Keratinocyte (primary cell): ENCODE measurements around the gene CDK14. TPM values are rescaled to one million over a fixed set of nuclear protein-coding genes. Genes with fewer than 3 reads are reported as not detected.

Experiments
- DNase-seq: peaks from one replicate; pipeline ENCODE4 v3.0.0-alpha.2; 2011; ENCODE audit warnings: low read depth, missing footprints, low spot score
- FAIRE-seq: peaks from 2 replicates; lab custom pipeline; 2011; peaks lifted over from hg19 to GRCh38; lab: Jason Lieb, UNC
- H2AFZ ChIP-seq: 2 replicates; pipeline ENCODE4 v1.6.0; 2012; ENCODE audit warnings: low read length, control low read depth, inconsistent platforms; ENCODE audit not compliant: control insufficient read depth
- H3K27ac ChIP-seq: 2 replicates; pipeline ENCODE4 v1.5.1; 2011; ENCODE audit warnings: low read length; ENCODE audit not compliant: control insufficient read depth, insufficient read depth
- H3K27me3 ChIP-seq: 3 replicates; pipeline ENCODE4 v1.6.0; 2011; ENCODE audit warnings: low read length; ENCODE audit not compliant: control insufficient read depth, insufficient read depth; ENCODE audit errors: extremely low read depth
- H3K36me3 ChIP-seq, 2 experiments: 2 replicates in 1 of 2; 3 replicates in 1 of 2; pipeline ENCODE4 v1.5.1; 2011; ENCODE audit warnings: low read length in 2 of 2, mild to moderate bottlenecking in 1 of 2; ENCODE audit not compliant: control insufficient read depth in 2 of 2, insufficient read depth in 2 of 2; ENCODE audit errors: extremely low read depth in 1 of 2
- H3K4me1 ChIP-seq: 3 replicates; pipeline ENCODE4 v1.5.1; 2011; ENCODE audit warnings: low read length; ENCODE audit not compliant: control insufficient read depth, insufficient read depth; ENCODE audit errors: extremely low read depth
- H3K4me2 ChIP-seq: 3 replicates; pipeline ENCODE4 v1.6.0; 2011; ENCODE audit warnings: low read depth, low read length; ENCODE audit not compliant: control insufficient read depth, insufficient read depth; ENCODE audit errors: extremely low read depth
- H3K4me3 ChIP-seq, 3 experiments: fragments of 200-600 bp in 1 of 3; sonication (generic) in 1 of 3; 2 replicates in 2 of 3; 3 replicates in 1 of 3; pipeline ENCODE4 v1.5.1; 2011 to 2016; ENCODE audit warnings: low read length in 3 of 3, mild to moderate bottlenecking in 3 of 3, control low read depth in 2 of 3, inconsistent platforms in 1 of 3, low read depth in 1 of 3, mixed read lengths in 1 of 3, mixed run types in 1 of 3, moderate library complexity in 1 of 3; ENCODE audit not compliant: control insufficient read depth in 2 of 3, insufficient read depth in 2 of 3; ENCODE audit errors: extremely low read depth in 1 of 3
- H3K79me2 ChIP-seq: 2 replicates; pipeline ENCODE4 v1.6.0; 2012; ENCODE audit warnings: low read length; ENCODE audit not compliant: control insufficient read depth, insufficient read depth
- H3K9ac ChIP-seq: 3 replicates; pipeline ENCODE4 v1.6.0; 2011; ENCODE audit warnings: low read length; ENCODE audit not compliant: control insufficient read depth, insufficient read depth; ENCODE audit errors: extremely low read depth
- H3K9me1 ChIP-seq: 3 replicates; pipeline ENCODE4 v1.6.0; 2011; ENCODE audit warnings: low read length; ENCODE audit not compliant: control insufficient read depth, insufficient read depth; ENCODE audit errors: extremely low read depth
- H3K9me3 ChIP-seq: 2 replicates; pipeline ENCODE4 v1.5.1; 2012; ENCODE audit warnings: low read depth, low read length; ENCODE audit not compliant: control insufficient read depth
- H4K20me1 ChIP-seq: 3 replicates; pipeline ENCODE4 v1.6.0; 2011; ENCODE audit warnings: low read length; ENCODE audit not compliant: control insufficient read depth, insufficient read depth; ENCODE audit errors: extremely low read depth
- EZH2 ChIP-seq: IDR thresholded peaks from one replicate; pipeline ENCODE4 v1.6.1; 2012; ENCODE audit warnings: inconsistent platforms, mild to moderate bottlenecking, low read length, moderate library complexity
- dilution Hi-C: fragments of 300-500 bp; cut with MboI; formaldehyde crosslinking; loops from one replicate; pipeline ENCODE4 v1.7.0; 2020; ENCODE audit warnings: low sequenced_read_pairs; ENCODE audit not compliant: extremely low pct_ligation_motif_present
- polyA plus RNA-seq, 5 experiments: library from polyadenylated mRNA; depleted of rRNA in 3 of 5; stranded (reverse) in 3 of 5; stranded (forward) in 1 of 5; unstranded in 1 of 5; fragments of >200 nt; gene quantifications; 1 replicate in 1 of 5; 2 replicates in 3 of 5; 3 replicates in 1 of 5; pipeline versions ENCODE4 v1.2.1 to v1.2.3, GENCODE V29; 2011 to 2012; ENCODE audit warnings: missing spikeins in 2 of 5, low read depth in 1 of 5, low replicate concordance in 1 of 5
- TF ChIP-seq, protein P1 (sequence below), 3 experiments: IDR thresholded peaks in 1 of 3; conservative IDR thresholded peaks in 1 of 3; optimal IDR thresholded peaks in 1 of 3; 2 replicates in 2 of 3; 3 replicates in 1 of 3; pipeline versions ENCODE3 to v1.5.1; 2011; ENCODE audit warnings: low read length in 3 of 3, mild to moderate bottlenecking in 3 of 3, moderate library complexity in 2 of 3, control low read depth in 1 of 3, inconsistent platforms in 1 of 3; ENCODE audit not compliant: insufficient read depth in 2 of 3; ENCODE audit errors: extremely low read depth in 1 of 3

CDK14 gene
- polyA plus RNA-seq, 1 donor (not counting 4 experiments of a cell fraction or from before 2014, with no cell fraction given), result 4.0 TPM

- no peaks in the 10 kb centered on the region for H3K27me3 ChIP-seq
- H3K79me2 ChIP-seq, result no peaks in the 10 kb centered on the region
- no peak overlapping the region for H3K9ac ChIP-seq
- DNase-seq (no peak), FAIRE-seq (no peak)
- no peak for TF ChIP-seq EZH2
- TF ChIP-seq, protein P1, sequence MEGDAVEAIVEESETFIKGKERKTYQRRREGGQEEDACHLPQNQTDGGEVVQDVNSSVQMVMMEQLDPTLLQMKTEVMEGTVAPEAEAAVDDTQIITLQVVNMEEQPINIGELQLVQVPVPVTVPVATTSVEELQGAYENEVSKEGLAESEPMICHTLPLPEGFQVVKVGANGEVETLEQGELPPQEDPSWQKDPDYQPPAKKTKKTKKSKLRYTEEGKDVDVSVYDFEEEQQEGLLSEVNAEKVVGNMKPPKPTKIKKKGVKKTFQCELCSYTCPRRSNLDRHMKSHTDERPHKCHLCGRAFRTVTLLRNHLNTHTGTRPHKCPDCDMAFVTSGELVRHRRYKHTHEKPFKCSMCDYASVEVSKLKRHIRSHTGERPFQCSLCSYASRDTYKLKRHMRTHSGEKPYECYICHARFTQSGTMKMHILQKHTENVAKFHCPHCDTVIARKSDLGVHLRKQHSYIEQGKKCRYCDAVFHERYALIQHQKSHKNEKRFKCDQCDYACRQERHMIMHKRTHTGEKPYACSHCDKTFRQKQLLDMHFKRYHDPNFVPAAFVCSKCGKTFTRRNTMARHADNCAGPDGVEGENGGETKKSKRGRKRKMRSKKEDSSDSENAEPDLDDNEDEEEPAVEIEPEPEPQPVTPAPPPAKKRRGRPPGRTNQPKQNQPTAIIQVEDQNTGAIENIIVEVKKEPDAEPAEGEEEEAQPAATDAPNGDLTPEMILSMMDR (optimal IDR thresholded peaks at IDR 0.05 in 1 of 3, IDR thresholded peaks at IDR 0.05 in 1 of 3, conservative IDR thresholded peaks at IDR 0.05 in 1 of 3; ENCODE audit: extremely low read depth in 1 of 3, insufficient read depth in 2 of 3, low read length in 3 of 3), result no peak
- H2AFZ ChIP-seq, result no peak overlapping the region
- no peaks in the 10 kb centered on the region for H3K9me3 ChIP-seq
- no peaks in the 10 kb centered on the region for H3K9me1 ChIP-seq
- no peak overlapping the region for H3K27ac ChIP-seq
- no peaks in the 10 kb centered on the region for H3K4me1 ChIP-seq
- no peaks in the 10 kb centered on the region for H4K20me1 ChIP-seq
- no peak overlapping the region for H3K4me3 ChIP-seq
- dilution Hi-C loops, result no loop called here
- H3K4me2 ChIP-seq, result no peak overlapping the region
- H3K36me3 ChIP-seq, result no peaks in the 10 kb centered on the region
Observed at GRCh38 chr7:90686146-90686545, 90.0 kb downstream of the CDK14 start.

DNA sequence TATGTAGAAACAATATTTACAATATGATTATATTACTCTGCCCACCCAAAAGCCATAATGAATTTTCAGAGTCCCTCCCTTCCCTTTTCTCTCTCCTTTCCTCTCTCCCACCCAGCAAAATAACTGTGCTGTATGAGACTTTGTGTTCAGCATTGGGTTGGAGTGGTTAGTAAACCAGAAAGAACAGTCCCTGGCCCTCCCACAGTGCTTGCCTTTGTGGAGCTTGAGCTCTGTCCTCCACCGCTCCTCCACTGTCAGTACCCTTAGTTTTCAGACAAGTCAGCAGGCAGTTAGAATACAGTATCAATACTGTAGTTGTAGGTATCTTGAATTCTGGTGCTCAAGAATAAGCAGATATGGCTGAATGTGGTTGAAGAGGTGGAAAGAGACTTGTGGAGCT, 92.7 kb downstream of the CDK14 start:
- no peak overlapping the region for H3K4me3 ChIP-seq
- no peaks in the 10 kb centered on the region for H3K79me2 ChIP-seq
- H2AFZ ChIP-seq, result no peak overlapping the region
- H4K20me1 ChIP-seq, result no peaks in the 10 kb centered on the region
- FAIRE-seq, result no peak
- no peaks in the 10 kb centered on the region for H3K36me3 ChIP-seq
- H3K9ac ChIP-seq, result no peak overlapping the region
- H3K9me1 ChIP-seq, result no peaks in the 10 kb centered on the region
- no peak overlapping the region for H3K27ac ChIP-seq
- no peaks in the 10 kb centered on the region for H3K9me3 ChIP-seq
- TF ChIP-seq, protein P1 (optimal IDR thresholded peaks at IDR 0.05 in 1 of 3, IDR thresholded peaks at IDR 0.05 in 1 of 3, conservative IDR thresholded peaks at IDR 0.05 in 1 of 3; ENCODE audit: extremely low read depth in 1 of 3, insufficient read depth in 2 of 3, low read length in 3 of 3), result no peak
- no peak for TF ChIP-seq EZH2
- no peak for DNase-seq
- no peaks in the 10 kb centered on the region for H3K27me3 ChIP-seq
- H3K4me2 ChIP-seq, result no peak overlapping the region
- dilution Hi-C loops, result no loop called here
- H3K4me1 ChIP-seq, result no peaks in the 10 kb centered on the region
